GM12878 (cell line): ENCODE data around the gene DUSP7. TPM values are rescaled to one million over a fixed set of nuclear protein-coding genes. Genes with fewer than 3 reads are reported as not detected.
A peak's percentile ranks its signal among the peaks of the same experiment; 100 is the strongest.

ENCODE experiments used
- ATAC-seq: fragments of 200-7000 bp; cut with Tn5 transposase; 3 replicates; pipeline ENCODE4 v1.9.1; 2020; ENCODE audit warnings: mild to moderate bottlenecking, moderate library complexity
- BruUV-seq: library from RNA; stranded (reverse); fragments of 400-500 nt; replicated peaks from 2 replicates; lab custom pipeline; 2021; lab: Mats Ljungman, UMichigan
- CTCF ChIA-PET: fragments of 300-600 bp; sonication (Branson Sonifier 250); formaldehyde crosslinking; extraction: SDS; loops from one replicate; lab custom pipeline; 2021; ENCODE audit warnings: inconsistent platforms; lab: Yijun Ruan, JAX
- POLR2A ChIA-PET: fragments of 350-600 bp; formaldehyde crosslinking; extraction: SDS; loops from one replicate; lab custom pipeline; 2021; ENCODE audit warnings: inconsistent platforms; lab: Charles Lee
- RAD21 ChIA-PET: fragments of 300-600 bp; sonication (Branson Sonifier 250); formaldehyde crosslinking; loops from one replicate; lab custom pipeline; 2023; ENCODE audit warnings: antibody characterized with exemption; ENCODE audit not compliant: unreplicated experiment; lab: Charles Lee
- SMC1A ChIA-PET: fragments of 300-600 bp; sonication (Branson Sonifier 250); formaldehyde crosslinking; loops from one replicate; lab custom pipeline; 2023; ENCODE audit not compliant: unreplicated experiment, uncharacterized antibody; lab: Charles Lee
- DNase-seq: peaks from one replicate; pipeline ENCODE4 v3.0.0-alpha.2; 2011; ENCODE audit warnings: low read depth, low spot score
- FAIRE-seq: peaks from 3 replicates; lab custom pipeline; 2011; peaks lifted over from hg19 to GRCh38; lab: Jason Lieb, UNC
- H2AFZ ChIP-seq: 2 replicates; pipeline ENCODE4 v1.6.0; 2011; ENCODE audit warnings: low read depth, low read length, control low read depth; ENCODE audit not compliant: control insufficient read depth
- H3K27ac ChIP-seq: 2 replicates; pipeline ENCODE4 v1.5.1; 2011; ENCODE audit warnings: control low read depth; ENCODE audit not compliant: control insufficient read depth, insufficient read depth
- H3K27me3 ChIP-seq, 2 experiments: replicated peaks in 1 of 2; 2 replicates each; pipeline versions ENCODE4 v1.6.0 to v1.6.1; 2011; ENCODE audit warnings: low read length in 1 of 2; ENCODE audit not compliant: control insufficient read depth in 2 of 2, insufficient read depth in 2 of 2
- H3K36me3 ChIP-seq, 2 experiments: 2 replicates each; pipeline ENCODE4 v1.5.1; 2011; ENCODE audit warnings: low read length in 1 of 2; ENCODE audit not compliant: control insufficient read depth in 2 of 2, insufficient read depth in 2 of 2
- H3K4me1 ChIP-seq: 2 replicates; pipeline ENCODE4 v1.6.1; 2011; ENCODE audit warnings: mild to moderate bottlenecking, low read length, moderate library complexity, mixed read lengths; ENCODE audit not compliant: control insufficient read depth, insufficient read depth
- H3K4me2 ChIP-seq: 2 replicates; pipeline ENCODE4 v1.6.0; 2011; ENCODE audit warnings: control low read depth; ENCODE audit not compliant: control insufficient read depth, insufficient read depth
- H3K4me3 ChIP-seq: fragments of 200-600 bp; sonication (generic); 2 replicates; pipeline ENCODE4 v1.5.1; 2016
- H3K79me2 ChIP-seq: 2 replicates; pipeline ENCODE4 v1.6.0; 2011; ENCODE audit warnings: low read length; ENCODE audit not compliant: control insufficient read depth, insufficient read depth
- H3K9ac ChIP-seq: 2 replicates; pipeline ENCODE4 v1.8.0; 2011; ENCODE audit warnings: low read length, control low read depth, mixed read lengths; ENCODE audit not compliant: control insufficient read depth, insufficient read depth
- H3K9me3 ChIP-seq: replicated peaks from 3 replicates; pipeline ENCODE4 v1.5.1; 2011; ENCODE audit warnings: mild to moderate bottlenecking, low read length; ENCODE audit not compliant: control insufficient read depth, insufficient read depth
- H4K20me1 ChIP-seq: 2 replicates; pipeline ENCODE4 v1.6.0; 2011; ENCODE audit not compliant: control insufficient read depth, insufficient read depth
- BCLAF1 ChIP-seq: fragments of 450-650 bp; IDR thresholded peaks from 2 replicates; pipeline ENCODE4 v1.6.1; 2017; ENCODE audit warnings: antibody characterized with exemption, mild to moderate bottlenecking, moderate library complexity
- BHLHE40 ChIP-seq, 2 experiments: fragments of 450-650 bp in 1 of 2; IDR thresholded peaks; 2 replicates each; pipeline ENCODE4 v1.6.1; 2011 to 2017; ENCODE audit warnings: low read depth in 2 of 2, borderline replicate concordance in 1 of 2, improper control_type of control experiment in 1 of 2, low read length in 1 of 2, mild to moderate bottlenecking in 1 of 2
- CBFB ChIP-seq: IDR thresholded peaks from 2 replicates; pipeline ENCODE4 v1.6.1; 2016; ENCODE audit warnings: antibody characterized with exemption, low read depth
- CHD2 ChIP-seq: IDR thresholded peaks from 2 replicates; pipeline ENCODE4 v1.6.1; 2011; ENCODE audit warnings: low read depth, low read length, improper control_type of control experiment, borderline replicate concordance
- EED ChIP-seq: sonication (generic); IDR thresholded peaks from 2 replicates; pipeline ENCODE4 v1.6.1; 2016; ENCODE audit warnings: antibody characterized with exemption, low read depth
- EGR1 ChIP-seq, 2 experiments: IDR thresholded peaks; 1 replicate in 1 of 2; 2 replicates in 1 of 2; pipeline ENCODE4 v1.6.1; 2011 to 2012; ENCODE audit warnings: low read depth in 2 of 2, low read length in 2 of 2, borderline replicate concordance in 1 of 2, mild to moderate bottlenecking in 1 of 2, moderate library complexity in 1 of 2
- FOXK2 ChIP-seq: fragments of 450-650 bp; IDR thresholded peaks from 2 replicates; pipeline ENCODE4 v1.6.1; 2017; ENCODE audit warnings: mild to moderate bottlenecking, moderate library complexity
- GATAD2B ChIP-seq: fragments of 450-650 bp; conservative IDR thresholded peaks from 2 replicates; pipeline ENCODE4 v1.6.1; 2017; ENCODE audit warnings: low read depth, mild to moderate bottlenecking, moderate library complexity
- HCFC1 ChIP-seq: fragments of 150-350 bp; IDR thresholded peaks from 2 replicates; pipeline ENCODE4 v1.6.1; 2014; ENCODE audit warnings: low read length
- IKZF1 ChIP-seq: fragments of 450-650 bp; conservative IDR thresholded peaks from 2 replicates; pipeline ENCODE4 v1.6.1; 2017; ENCODE audit warnings: antibody characterized with exemption, mild to moderate bottlenecking
- IKZF2 ChIP-seq, 2 experiments: fragments of 450-650 bp; IDR thresholded peaks; 2 replicates each; pipeline ENCODE4 v1.6.1; 2017; ENCODE audit warnings: mild to moderate bottlenecking in 2 of 2, moderate library complexity in 2 of 2
- JUND ChIP-seq: IDR thresholded peaks from 2 replicates; pipeline ENCODE4 v1.6.1; 2012; ENCODE audit warnings: low read depth, mild to moderate bottlenecking, low read length, improper control_type of control experiment, moderate library complexity
- MYC ChIP-seq: IDR thresholded peaks from 2 replicates; pipeline ENCODE4 v1.6.1; 2011; ENCODE audit warnings: mild to moderate bottlenecking, low read length, moderate library complexity, inconsistent platforms; ENCODE audit not compliant: insufficient read depth, insufficient replicate concordance, insufficient read length, severe bottlenecking
- POU2F2 ChIP-seq: IDR thresholded peaks from 3 replicates; pipeline ENCODE4 v1.6.1; 2011; ENCODE audit warnings: low read depth, mild to moderate bottlenecking, low read length, borderline replicate concordance
- RBBP5 ChIP-seq: fragments of 200-600 bp; sonication (generic); conservative IDR thresholded peaks from 2 replicates; pipeline ENCODE4 v1.6.1; 2016
- RUNX3 ChIP-seq: IDR thresholded peaks from 2 replicates; pipeline ENCODE4 v1.6.1; 2012; ENCODE audit warnings: low read length, inconsistent platforms
- SPI1 ChIP-seq: IDR thresholded peaks from 2 replicates; pipeline ENCODE4 v1.6.1; 2011; ENCODE audit warnings: low read depth, mild to moderate bottlenecking, low read length, moderate library complexity, borderline replicate concordance; ENCODE audit not compliant: insufficient read depth
- WRNIP1 ChIP-seq: IDR thresholded peaks from 2 replicates; pipeline ENCODE4 v1.6.1; 2011; ENCODE audit warnings: low read depth, low read length, improper control_type of control experiment, borderline replicate concordance
- ZNF24 ChIP-seq: fragments of 450-650 bp; IDR thresholded peaks from 2 replicates; pipeline ENCODE4 v1.6.1; 2017; ENCODE audit warnings: antibody characterized with exemption, mild to moderate bottlenecking
- ZNF274 ChIP-seq: IDR thresholded peaks from one replicate; pipeline ENCODE4 v1.8.0; 2011; ENCODE audit not compliant: insufficient read length, insufficient read depth
- WGBS: methylation state at CpG from one replicate; pipeline ENCODE4 v1.1.6; 2016; ENCODE audit warnings: low lambda C conversion rate; ENCODE audit not compliant: insufficient replicate concordance, insufficient coverage; ENCODE audit errors: missing lambda C conversion rate; 5-methylcytosine and 5-hydroxymethylcytosine counted together
- in situ Hi-C: fragments of 300-500 bp; cut with MboI; formaldehyde crosslinking; loops from 9 replicates; pipeline ENCODE4 v1.14.3; 2018; ENCODE audit warnings: mixed read lengths
- intact Hi-C: fragments of 100-400 bp; cut with micrococcal nuclease; formaldehyde crosslinking; loops from one replicate; pipeline ENCODE4 v1.14.2; 2022; ENCODE audit not compliant: unreplicated experiment
- polyA plus RNA-seq, 11 experiments: library from polyadenylated mRNA; depleted of rRNA in 4 of 11; unstranded in 6 of 11; stranded (reverse) in 5 of 11; fragments of >200 nt; fragmentation: Nextera tagmentation in 4 of 11; fragmentation: Illumina TruSeq in 1 of 11; extraction: Ambion mirVana in 4 of 11; extraction: Trizol in 1 of 11; gene quantifications; 1 replicate in 1 of 11; 2 replicates in 10 of 11; pipeline versions ENCODE4 v1.2.1 to v1.2.3, GENCODE V29; 2011 to 2016; ENCODE audit warnings: inconsistent platforms in 2 of 11, missing spikeins in 2 of 11, low read depth in 1 of 11
- total RNA-seq, 4 experiments: library from RNA; depleted of rRNA in 3 of 4; stranded (reverse); fragments of >200 nt in 3 of 4; fragmentation: Illumina TruSeq in 1 of 4; extraction: Trizol in 1 of 4; gene quantifications; 2 replicates each; pipeline versions ENCODE4 v1.2.1 to v1.2.3, GENCODE V29; 2013 to 2021

Gene DUSP7
- total and polyA plus RNA-seq, 10 of the 15 experiments (the other 5 are each of a cell fraction or from before 2014, with no cell fraction given) = 0.73 to 17.0 (median 7.9) TPM

GRCh38 chr3:52085681-52086282 is 29.4 kb upstream of the DUSP7 start (continued):
- TF ChIP-seq SPI1 (0 out of 2 replicates have a peak, but pooled peaks have one; percentile 33), JUND (no peak), ZNF24 (no peak), ZNF274 (no peak), EED (no peak), IKZF2 (IDR thresholded peaks at IDR 0.05) (no peak; a peak in 1 of 4 replicates), FOXK2 (no peak), HCFC1 (no peak), CBFB (0 out of 2 replicates have a peak, but pooled peaks have one; percentile 29), RUNX3 (peak; percentile 75), BHLHE40 (IDR thresholded peaks at IDR 0.05; ENCODE audit: borderline replicate concordance in 1 of 2, low read depth in 2 of 2, low read length in 1 of 2) (peak; percentile 55 to 74; a peak in 3 of 4 replicates), IKZF1 (0 out of 2 replicates have a peak, but pooled peaks have one; percentile 19)
- TF ChIP-seq, all 136 proteins: peak for 5

DNA sequence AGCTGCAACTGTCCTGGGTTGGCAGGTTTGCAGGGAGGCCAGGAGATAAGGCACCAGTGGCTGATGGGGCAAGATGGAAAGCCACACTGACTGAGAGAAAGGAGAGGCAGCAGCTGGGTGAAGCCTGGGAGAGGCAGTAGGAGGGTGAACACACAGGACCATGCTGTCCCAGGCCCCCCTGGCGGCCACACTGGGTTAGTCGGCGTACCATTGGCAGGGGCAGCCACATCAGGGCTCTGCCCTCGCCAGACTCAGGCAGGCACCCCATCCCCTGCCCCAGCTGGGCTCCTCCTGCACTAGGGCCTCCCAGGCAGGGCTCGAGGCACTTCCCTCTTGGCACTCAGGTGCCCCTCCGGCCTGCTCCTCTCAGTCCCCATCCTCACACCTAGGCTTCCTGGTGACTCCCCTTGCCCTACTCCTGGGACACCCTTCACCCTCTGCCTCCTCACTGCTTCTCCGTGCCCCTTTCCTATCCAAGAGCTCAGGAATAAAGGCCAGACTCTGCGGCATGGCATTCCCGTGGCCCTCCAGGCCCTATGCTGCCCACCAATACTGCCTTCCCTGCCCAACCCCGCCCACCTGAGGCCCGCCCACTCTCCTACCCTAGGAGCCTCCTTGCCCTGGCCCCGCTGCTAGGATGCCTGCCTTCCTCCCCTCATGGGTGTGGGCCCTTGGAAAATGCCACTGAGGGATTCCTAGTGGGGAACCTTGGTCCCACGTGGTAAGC is 28.7 kb upstream of the DUSP7 start:
- no peak overlapping the region for H3K4me3 ChIP-seq
- ATAC-seq = peak; percentile 18; the same call in 1 of the 3 replicates
- in situ Hi-C loops = no loop called here
- BruUV-seq = no TSS peak
- no peaks in the 10 kb centered on the region for H4K20me1 ChIP-seq
- FAIRE-seq = no peak
- no peaks in the 10 kb centered on the region for H3K27me3 ChIP-seq
- no peak overlapping the region for H3K9ac ChIP-seq
- no peak overlapping the region for H3K4me2 ChIP-seq
- CTCF ChIA-PET = interaction anchor here (0.7 to 2.9 kb wide), 4 partner anchors 9 to 84 kb away, joined by 3 to 10 read pairs (median 4); no protein-coding TSS in a partner anchor
- no peak overlapping the region for H2AFZ ChIP-seq
- H3K36me3 ChIP-seq = no peaks in the 10 kb centered on the region; a peak in 2 of 4 replicates
- intact Hi-C loops = no loop called here
- 85% methylated on average over 10 of the region's 13 CpGs for WGBS
- H3K27ac ChIP-seq = no peak overlapping the region
- H3K79me2 ChIP-seq = no peaks in the 10 kb centered on the region
- peaks cover 25% of the 10 kb centered on the region for H3K4me1 ChIP-seq
- SMC1A ChIA-PET = interaction anchor here (1.0 kb wide), 1 partner anchor 17 kb away, joined by 3 read pairs; no protein-coding TSS in a partner anchor
- H3K9me3 ChIP-seq = no peaks in the 10 kb centered on the region
- POLR2A ChIA-PET = interaction anchor here (0.8 to 1.2 kb wide), 2 partner anchors 10 to 26 kb away, joined by 3 read pairs; no protein-coding TSS in a partner anchor
- no peak for DNase-seq
- RAD21 ChIA-PET = interaction anchor here (1.0 to 3.1 kb wide), 2 partner anchors 31 to 81 kb away, joined by 4 to 18 read pairs; no protein-coding TSS in a partner anchor
- no peak for TF ChIP-seq MYC
- no peak for TF ChIP-seq FOXK2
- TF ChIP-seq EGR1 (IDR thresholded peaks at IDR 0.05; ENCODE audit: borderline replicate concordance in 1 of 2, low read depth in 2 of 2, low read length in 2 of 2) = no peak
- no peak for TF ChIP-seq POU2F2
- no peak for TF ChIP-seq BCLAF1
- TF ChIP-seq CHD2 = no peak
- TF ChIP-seq GATAD2B = no peak
- no peak for TF ChIP-seq WRNIP1
- TF ChIP-seq RBBP5 = no peak
